ENCODE data around the gene MCTS1.

DNA sequence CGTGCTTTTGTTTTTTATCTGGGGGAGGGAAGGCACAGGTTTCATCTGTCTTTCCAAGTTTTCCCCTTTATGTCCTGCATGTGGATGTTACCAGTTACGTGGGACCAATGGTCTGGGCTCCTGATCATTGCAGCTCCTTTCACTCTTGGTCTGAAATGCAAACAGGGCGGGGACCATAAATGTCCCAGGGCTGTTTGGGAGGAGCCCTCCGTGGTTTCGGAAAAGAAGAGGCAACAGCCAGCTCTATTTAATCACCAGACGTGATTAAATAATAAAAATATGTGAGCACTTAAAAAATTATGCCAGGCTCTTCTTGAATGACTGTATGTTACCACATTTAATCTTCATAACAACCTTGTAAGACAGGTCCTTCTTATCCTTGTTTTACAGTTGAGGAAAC, 56.7 kb downstream of the MCTS1 start:
- TF ChIP-seq CTCF (IDR thresholded peaks at IDR 0.05) (no peak), POLR2A (IDR thresholded peaks at IDR 0.05) (no peak)
